T-helper 2 cell treated with Interferon-gamma antibody and Interleukin-4, amounts not matched to agents 5 μg/mL and 100 μg/mL, for 36 hours (primary cell): Measurements from ENCODE around the gene DZIP1.

Experiments
- DNase-seq: peaks from one replicate; pipeline ENCODE4 v3.0.0; 2021; ENCODE audit warnings: low spot score
- H3K27ac Mint-ChIP-seq: one replicate; pipeline ENCODE4 v1.8.0; 2021; ENCODE audit warnings: mild to moderate bottlenecking, mixed read lengths
- H3K27me3 Mint-ChIP-seq: one replicate; pipeline ENCODE4 v1.8.0; 2021; ENCODE audit warnings: low read depth, mixed read lengths
- H3K36me3 Mint-ChIP-seq: one replicate; pipeline ENCODE4 v1.8.0; 2021; ENCODE audit warnings: low read depth, mixed read lengths
- H3K4me1 Mint-ChIP-seq: one replicate; pipeline ENCODE4 v1.8.0; 2021; ENCODE audit warnings: low read depth, mixed read lengths
- H3K4me3 Mint-ChIP-seq: one replicate; pipeline ENCODE4 v1.8.0; 2022; ENCODE audit warnings: mild to moderate bottlenecking, moderate library complexity, mixed read lengths
- H3K9me3 Mint-ChIP-seq: one replicate; pipeline ENCODE4 v1.8.0; 2021; ENCODE audit warnings: mixed read lengths

The DZIP1 gene

DNA sequence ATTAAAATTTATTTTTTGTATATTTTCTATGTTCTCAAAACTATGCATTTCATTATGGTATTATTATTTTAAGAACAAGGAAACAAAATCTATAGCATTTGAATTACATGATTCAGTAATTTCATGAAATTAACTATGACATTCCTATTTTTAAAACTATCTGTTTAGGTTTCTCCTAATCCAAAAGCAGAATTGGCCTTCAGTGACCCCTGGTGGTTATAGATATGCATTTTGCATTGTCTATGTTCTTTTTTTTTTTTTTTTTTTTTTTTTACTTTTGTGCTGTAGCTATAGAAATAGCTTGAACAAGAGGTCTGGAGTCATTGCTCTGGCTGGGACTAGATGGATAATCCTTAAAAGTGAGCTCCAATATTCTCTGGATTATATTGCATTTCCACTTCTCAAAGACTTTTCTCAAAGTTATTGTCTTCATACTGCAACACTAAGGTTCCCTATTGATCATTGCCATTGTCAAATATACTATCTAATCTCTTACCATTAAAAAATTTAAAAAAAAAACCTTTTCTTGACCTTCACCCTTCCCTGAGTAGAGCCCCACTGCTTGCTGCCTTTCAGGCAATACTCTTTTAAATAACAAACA, 16.6 kb upstream of the DZIP1 start:
- H3K27ac Mint-ChIP-seq: no peak overlapping the region
- H3K27me3 Mint-ChIP-seq: peaks cover 29% of the 10 kb centered on the region
- no peak for DNase-seq
- H3K4me1 Mint-ChIP-seq: no peaks in the 10 kb centered on the region
- no peak overlapping the region for H3K4me3 Mint-ChIP-seq
- no peaks in the 10 kb centered on the region for H3K36me3 Mint-ChIP-seq
- peaks cover 11% of the 10 kb centered on the region for H3K9me3 Mint-ChIP-seq

DNA sequence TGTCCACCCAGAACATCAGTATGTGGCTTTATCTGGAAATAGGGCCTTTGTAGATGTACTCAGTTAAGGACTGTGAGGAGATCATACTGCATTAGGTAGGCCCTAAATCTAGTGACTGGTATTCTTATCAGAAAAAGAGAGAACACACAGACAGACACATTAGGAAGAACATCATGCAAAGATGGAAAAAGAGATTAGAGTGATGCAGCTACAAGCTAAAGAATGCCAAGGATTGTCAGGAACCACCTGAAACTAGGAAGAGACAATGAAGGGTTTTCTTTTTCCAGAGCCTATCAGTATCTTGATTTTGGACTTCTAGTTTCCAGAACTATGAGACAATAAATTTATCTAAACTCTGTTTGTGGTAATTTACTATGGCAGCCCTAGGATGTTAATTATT, 15.0 kb upstream of the DZIP1 start:
- Mint-ChIP-seq H3K27me3 (peaks cover 22% of the 10 kb centered on the region), H3K9me3 (peaks cover under 1% of the 10 kb centered on the region), H3K4me1 (no peaks in the 10 kb centered on the region), H3K27ac (no peak overlapping the region), H3K36me3 (no peaks in the 10 kb centered on the region), H3K4me3 (no peak overlapping the region)
- DNase-seq: no peak

DNA sequence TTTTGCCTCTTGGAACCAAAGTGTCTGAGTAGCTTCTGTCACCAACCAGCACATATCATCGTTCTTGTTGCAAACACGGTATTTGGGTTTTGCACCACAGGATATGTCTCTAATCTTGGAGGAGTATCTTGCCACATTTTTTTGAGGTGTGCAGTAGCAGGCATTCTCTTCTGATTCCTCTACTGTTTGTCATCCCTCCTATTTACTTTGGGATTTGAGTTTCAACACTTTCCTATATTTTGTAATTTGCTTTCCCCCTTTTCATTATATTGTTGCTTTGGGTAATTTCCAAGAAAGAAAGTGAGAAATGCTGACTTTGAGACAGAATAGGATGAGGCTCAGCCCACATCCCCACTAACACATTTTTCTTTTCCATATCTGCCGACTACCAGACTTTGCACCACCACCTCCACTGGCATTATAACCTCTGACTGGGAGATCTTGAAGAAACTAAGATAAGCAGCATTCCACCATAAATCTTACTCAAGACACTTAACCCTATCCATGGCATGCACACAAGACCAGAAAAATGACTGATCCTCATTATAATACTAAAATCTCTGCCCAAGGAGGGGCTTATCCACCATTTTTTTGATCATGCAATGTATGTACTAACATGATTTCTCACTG, 12.0 kb upstream of the DZIP1 start:
- no peaks in the 10 kb centered on the region for H3K4me1 Mint-ChIP-seq
- peaks cover 21% of the 10 kb centered on the region for H3K27me3 Mint-ChIP-seq
- no peak overlapping the region for H3K27ac Mint-ChIP-seq
- H3K36me3 Mint-ChIP-seq: no peaks in the 10 kb centered on the region
- H3K9me3 Mint-ChIP-seq: no peaks in the 10 kb centered on the region
- no peak for DNase-seq
- H3K4me3 Mint-ChIP-seq: no peak overlapping the region

DNA sequence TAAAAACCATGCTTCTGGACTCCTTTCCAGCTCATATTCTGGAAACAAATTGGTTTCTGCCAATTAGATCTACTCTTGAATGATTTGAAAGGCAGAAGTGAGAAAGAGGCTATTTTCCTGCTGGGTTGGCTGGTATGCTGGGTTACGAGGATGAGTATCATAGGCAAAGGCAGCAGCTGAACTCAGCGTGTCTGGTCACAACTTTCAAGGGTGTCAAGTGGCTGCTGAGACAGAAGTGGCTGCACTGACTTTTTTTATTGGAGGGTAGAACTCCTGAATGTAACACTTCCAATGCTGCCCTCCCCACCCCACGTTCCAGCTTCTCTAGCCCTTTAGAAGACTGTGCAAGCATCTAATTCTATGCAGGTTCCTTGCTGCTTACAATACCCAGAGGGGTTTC, 8.3 kb upstream of the DZIP1 start:
- no peaks in the 10 kb centered on the region for H3K36me3 Mint-ChIP-seq
- no peak overlapping the region for H3K27ac Mint-ChIP-seq

DNA sequence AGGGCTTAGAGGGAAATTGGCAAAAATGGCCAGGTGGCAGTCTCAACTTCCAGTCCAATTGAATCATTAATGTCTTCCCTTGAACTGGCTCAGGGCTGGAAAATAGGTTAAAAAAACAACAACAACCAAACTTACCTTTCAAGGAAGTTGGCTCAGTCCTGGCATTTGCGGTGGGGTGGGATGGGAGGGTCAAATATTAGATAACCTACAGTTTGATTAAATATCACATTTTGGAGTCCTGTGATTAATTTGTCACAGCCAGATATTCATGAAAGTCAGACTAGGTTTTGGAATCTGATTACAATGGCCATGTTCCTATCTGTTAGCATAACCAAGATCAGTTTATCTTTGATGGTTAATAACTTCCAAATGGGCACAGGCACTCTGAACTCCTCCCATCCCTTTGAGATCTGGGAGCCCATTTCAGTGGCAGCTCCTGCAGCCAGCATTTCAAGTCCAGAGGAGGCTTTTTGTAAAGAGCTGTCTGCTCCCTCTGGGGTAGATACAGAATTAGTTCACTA, 7.8 kb upstream of the DZIP1 start:
- Mint-ChIP-seq H3K9me3 (no peaks in the 10 kb centered on the region), H3K4me3 (no peak overlapping the region)
- no peak for DNase-seq

More for the DNA sequence above, 8.3 kb upstream of the DZIP1 start:
- DNase-seq: no peak
- Mint-ChIP-seq H3K9me3 (no peaks in the 10 kb centered on the region), H3K4me3 (no peak overlapping the region), H3K4me1 (no peaks in the 10 kb centered on the region), H3K27me3 (peaks cover 14% of the 10 kb centered on the region)

DNA sequence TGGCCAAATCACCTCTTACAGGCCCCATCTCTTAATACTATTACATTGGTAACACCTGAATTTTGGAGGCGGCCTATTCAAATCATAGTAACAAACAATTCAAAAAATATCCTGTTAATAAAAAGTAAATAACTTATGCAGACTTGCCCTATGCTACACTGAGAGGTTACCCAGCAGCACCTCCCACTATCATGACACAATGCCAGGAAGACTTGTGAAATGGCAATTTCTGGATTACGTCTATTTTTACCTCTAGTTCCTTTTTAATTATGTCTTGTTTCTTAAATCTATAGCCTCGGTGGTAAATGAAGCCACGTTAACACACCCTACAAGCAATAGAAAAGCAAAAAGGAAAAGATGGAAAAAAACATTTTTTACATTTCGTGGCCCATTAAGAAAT, 6.2 kb upstream of the DZIP1 start:
- DNase-seq: no peak

More for the DNA sequence above, 7.8 kb upstream of the DZIP1 start:
- Mint-ChIP-seq H3K4me1 (no peaks in the 10 kb centered on the region), H3K27ac (no peak overlapping the region), H3K36me3 (no peaks in the 10 kb centered on the region), H3K27me3 (peaks cover 17% of the 10 kb centered on the region)

DNA sequence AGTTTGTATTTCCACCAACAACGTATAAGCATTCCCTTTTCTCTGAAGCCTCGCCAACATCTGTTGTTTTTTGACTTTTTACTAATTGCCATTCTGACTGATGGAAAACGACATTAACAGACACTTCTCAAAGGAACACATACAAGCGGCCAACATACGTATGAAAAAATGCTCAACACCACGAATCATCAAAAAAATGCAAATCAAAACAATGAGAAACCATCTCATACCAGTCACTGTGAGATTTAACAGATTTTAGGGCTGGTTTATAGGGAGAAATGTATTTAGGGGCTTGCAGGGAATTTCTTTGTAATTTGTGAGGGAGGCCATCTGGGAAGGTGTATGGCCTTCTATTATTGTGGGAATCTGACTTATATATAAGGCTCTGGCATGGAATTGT, 2.8 kb upstream of the DZIP1 start:
- no peak overlapping the region for H3K4me3 Mint-ChIP-seq
- H3K36me3 Mint-ChIP-seq: no peaks in the 10 kb centered on the region
- no peaks in the 10 kb centered on the region for H3K9me3 Mint-ChIP-seq
- H3K27me3 Mint-ChIP-seq: peaks cover 39% of the 10 kb centered on the region
- no peak for DNase-seq
- no peak overlapping the region for H3K27ac Mint-ChIP-seq
- H3K4me1 Mint-ChIP-seq: peaks cover 6% of the 10 kb centered on the region

More for the DNA sequence above, 6.2 kb upstream of the DZIP1 start:
- no peak overlapping the region for H3K27ac Mint-ChIP-seq
- H3K4me3 Mint-ChIP-seq: no peak overlapping the region
- H3K36me3 Mint-ChIP-seq: no peaks in the 10 kb centered on the region
- no peaks in the 10 kb centered on the region for H3K4me1 Mint-ChIP-seq
- no peaks in the 10 kb centered on the region for H3K9me3 Mint-ChIP-seq
- H3K27me3 Mint-ChIP-seq: peaks cover 20% of the 10 kb centered on the region

DNA sequence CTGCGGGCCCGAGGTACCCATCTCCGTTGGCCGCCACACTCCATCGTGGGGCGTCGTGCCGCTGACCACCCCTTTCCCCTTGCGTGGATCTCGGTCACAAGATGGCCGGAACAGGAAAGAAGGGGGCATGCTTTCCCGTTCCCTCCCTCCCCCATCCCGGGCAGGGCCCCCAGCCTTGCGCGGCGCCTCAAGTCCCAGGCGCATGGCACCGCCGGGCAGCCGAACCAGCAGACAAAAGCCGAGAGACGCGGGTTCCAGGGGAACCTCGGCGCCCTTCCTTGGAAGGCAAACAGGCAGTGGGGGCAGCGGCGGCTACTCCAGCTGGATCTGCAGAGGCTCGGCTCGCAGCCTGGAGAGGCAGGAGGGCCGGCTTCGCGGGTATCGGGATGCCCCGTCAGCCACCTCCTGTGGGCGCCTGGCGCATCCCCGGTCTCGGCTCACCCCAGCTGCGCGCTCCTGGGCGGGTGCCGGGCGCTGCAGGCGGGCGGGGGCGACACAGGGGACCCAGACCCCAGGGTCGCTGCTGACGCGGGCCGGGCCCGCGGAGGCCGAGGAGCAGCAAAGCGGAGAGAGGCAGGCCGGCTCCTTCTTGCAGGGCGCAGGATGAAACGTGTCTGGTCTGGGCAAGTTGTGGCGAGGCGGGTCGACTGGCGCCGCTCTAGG, 439 bp downstream of the DZIP1 start:
- Mint-ChIP-seq H3K4me3 (no peak overlapping the region), H3K4me1 (peaks cover 6% of the 10 kb centered on the region), H3K9me3 (no peaks in the 10 kb centered on the region), H3K27me3 (peaks cover 46% of the 10 kb centered on the region), H3K36me3 (no peaks in the 10 kb centered on the region), H3K27ac (no peak overlapping the region)
- no peak for DNase-seq

DNA sequence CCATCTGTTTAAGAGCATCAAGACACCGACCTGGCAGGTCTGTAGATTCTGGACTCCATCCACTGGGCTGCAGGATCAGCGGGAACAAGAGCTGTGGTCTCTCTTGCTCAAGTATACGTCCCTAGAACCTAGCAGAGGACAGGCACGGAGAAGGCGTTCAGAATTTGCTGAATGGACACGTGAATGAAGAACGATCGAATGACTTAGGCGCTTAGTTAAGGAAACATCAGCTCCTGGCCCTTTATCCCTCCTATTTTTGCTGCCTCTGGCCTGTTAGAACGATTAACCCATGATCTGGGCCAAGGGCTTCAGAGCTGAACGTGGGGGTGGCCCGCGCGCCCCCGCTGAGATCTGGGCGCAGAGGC, 953 bp downstream of the DZIP1 start:
- Mint-ChIP-seq H3K9me3 (no peaks in the 10 kb centered on the region), H3K27me3 (peaks cover 50% of the 10 kb centered on the region), H3K27ac (no peak overlapping the region), H3K4me3 (peak overlapping the region; percentile 62), H3K36me3 (no peaks in the 10 kb centered on the region), H3K4me1 (peaks cover 6% of the 10 kb centered on the region)
- no peak for DNase-seq

DNA sequence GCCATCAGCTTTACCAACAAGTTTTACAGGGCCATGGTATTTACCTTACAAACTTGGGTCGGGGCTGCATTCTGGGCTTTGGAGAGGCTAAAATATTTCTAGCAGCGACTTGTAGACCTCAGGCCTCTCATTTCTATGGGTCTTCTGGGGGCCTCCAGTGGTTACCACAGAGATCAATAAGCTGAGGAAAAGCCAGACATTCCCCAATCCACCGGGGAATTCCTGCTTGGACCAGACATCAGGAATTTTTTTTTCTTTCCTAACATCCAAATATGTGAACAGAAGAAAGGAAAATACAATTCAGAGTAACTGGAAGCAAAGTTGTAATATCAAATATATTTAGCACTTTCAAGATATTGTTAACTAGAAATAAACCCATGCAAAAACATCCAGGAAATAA, 1.5 kb downstream of the DZIP1 start:
- DNase-seq: no peak
- Mint-ChIP-seq H3K4me3 (no peak overlapping the region), H3K36me3 (no peaks in the 10 kb centered on the region), H3K4me1 (peaks cover 6% of the 10 kb centered on the region), H3K9me3 (no peaks in the 10 kb centered on the region), H3K27ac (no peak overlapping the region), H3K27me3 (peaks cover 50% of the 10 kb centered on the region)

DNA sequence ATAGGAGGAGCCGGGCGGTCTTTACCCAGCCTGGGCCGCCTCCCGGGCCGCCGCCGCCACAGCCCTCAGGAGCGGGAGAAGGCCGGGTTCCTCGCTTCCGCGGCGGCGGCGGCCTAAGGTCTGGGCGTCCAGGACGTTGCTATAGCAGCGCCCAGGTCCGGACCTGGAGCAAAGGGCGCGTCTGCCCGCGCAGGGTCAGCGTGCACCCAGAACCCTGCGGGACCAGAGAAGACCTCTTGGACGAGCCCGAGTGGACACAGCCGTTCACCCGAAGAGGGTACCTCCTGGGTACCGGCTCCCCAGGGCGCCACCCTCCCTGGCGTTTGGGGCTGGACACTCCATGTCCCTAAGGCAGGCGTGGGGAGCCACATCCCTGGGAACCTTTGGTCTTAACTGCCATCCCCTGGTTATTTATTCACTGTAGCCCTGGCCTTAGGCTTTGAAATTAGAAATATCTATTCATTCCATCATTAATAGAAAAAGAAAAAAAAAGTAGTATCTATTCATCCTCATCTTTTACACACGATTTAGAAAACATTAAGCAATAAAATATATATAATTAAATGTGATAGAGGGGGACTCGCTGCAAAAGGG, 2.4 kb downstream of the DZIP1 start:
- H3K27ac Mint-ChIP-seq: no peak overlapping the region
- peaks cover 6% of the 10 kb centered on the region for H3K4me1 Mint-ChIP-seq
- H3K9me3 Mint-ChIP-seq: no peaks in the 10 kb centered on the region
- no peak overlapping the region for H3K4me3 Mint-ChIP-seq
- peaks cover 46% of the 10 kb centered on the region for H3K27me3 Mint-ChIP-seq
- no peaks in the 10 kb centered on the region for H3K36me3 Mint-ChIP-seq
- DNase-seq: no peak

DNA sequence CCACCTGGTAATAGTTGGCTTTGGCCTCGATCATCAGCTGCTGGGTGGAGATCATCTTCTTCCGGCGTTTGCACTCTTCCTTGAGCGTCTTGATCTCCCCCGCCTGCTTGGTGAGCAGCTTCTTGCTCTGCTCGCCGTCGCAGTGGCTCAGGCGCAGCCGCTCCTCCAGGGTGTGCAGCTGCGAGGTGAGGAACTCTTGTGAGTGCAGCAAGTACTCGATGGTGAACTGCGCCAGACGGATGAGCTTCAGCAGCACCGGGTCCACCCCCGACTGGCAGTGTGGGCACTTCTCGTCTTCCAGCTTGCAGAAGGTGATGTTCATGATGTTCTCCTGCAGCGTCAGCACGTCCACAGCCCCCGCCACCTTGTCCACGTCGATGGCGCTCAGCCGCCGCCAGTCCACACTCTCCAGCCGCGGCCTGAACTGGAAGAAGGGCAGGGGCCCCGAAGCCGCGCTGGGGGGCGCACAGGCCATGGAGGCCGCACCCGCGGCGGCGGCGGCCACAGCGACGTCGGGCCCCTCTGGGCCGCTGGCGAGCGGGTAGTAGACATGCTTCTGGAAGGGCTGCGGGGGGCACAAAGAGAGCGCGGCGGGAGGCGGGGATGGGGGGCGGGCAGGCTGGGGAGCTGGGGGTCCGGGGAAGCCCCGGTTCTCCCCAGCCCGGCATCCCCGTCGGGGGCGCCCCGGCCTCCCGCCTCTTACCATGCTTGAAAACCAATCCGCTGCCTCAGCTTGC, 3.0 kb downstream of the DZIP1 start:
- no peaks in the 10 kb centered on the region for H3K36me3 Mint-ChIP-seq
- no peak overlapping the region for H3K4me3 Mint-ChIP-seq
- H3K4me1 Mint-ChIP-seq: peaks cover 11% of the 10 kb centered on the region
- peaks cover 45% of the 10 kb centered on the region for H3K27me3 Mint-ChIP-seq
- H3K27ac Mint-ChIP-seq: no peak overlapping the region
- H3K9me3 Mint-ChIP-seq: no peaks in the 10 kb centered on the region
- DNase-seq: no peak

DNA sequence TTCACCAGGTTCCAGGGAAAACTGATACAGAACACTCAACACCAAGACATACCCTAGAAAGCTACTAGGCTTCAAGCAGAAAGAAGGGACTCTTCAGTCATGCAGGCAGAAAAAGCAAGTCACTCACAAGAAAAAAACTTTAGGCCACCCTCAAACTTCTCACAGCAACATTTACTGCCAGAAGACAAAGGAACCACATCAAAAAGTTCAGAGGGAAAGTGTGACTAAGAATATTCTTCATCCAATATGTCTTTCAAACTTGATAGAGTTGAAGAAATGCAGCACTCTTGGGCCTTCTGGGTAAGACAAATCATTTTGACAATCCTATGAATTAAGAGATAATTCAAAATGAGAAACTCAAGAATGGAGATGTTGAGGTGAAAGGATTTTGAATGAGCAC, 7.7 kb downstream of the DZIP1 start:
- H3K36me3 Mint-ChIP-seq: no peaks in the 10 kb centered on the region
- H3K4me1 Mint-ChIP-seq: peaks cover 5% of the 10 kb centered on the region
- H3K27me3 Mint-ChIP-seq: peaks cover 27% of the 10 kb centered on the region
- no peak for DNase-seq
- H3K27ac Mint-ChIP-seq: no peak overlapping the region
- H3K9me3 Mint-ChIP-seq: no peaks in the 10 kb centered on the region
- H3K4me3 Mint-ChIP-seq: no peak overlapping the region

DNA sequence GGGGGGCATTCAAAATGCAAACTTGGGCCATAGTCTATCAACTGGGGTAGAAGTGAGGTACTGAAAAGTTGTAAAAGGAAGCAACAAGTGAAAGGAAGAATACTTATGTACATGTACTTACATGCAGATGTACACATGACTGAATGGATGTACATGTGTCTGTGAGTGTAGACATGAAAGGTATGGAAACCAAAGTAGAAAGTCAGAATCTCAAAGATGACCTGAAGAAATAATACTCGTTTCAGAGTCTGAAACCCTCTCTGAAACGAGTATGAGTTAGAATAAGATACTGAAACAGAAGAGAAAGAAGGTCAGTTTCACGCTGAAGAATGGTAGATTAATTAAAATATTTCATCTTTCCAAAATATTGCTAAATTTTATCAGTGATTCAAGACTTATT, 13.9 kb downstream of the DZIP1 start:
- Mint-ChIP-seq H3K4me1 (no peaks in the 10 kb centered on the region), H3K27me3 (peaks cover 14% of the 10 kb centered on the region)
- DNase-seq: no peak

More for the DNA sequence above, 13.9 kb downstream of the DZIP1 start:
- H3K36me3 Mint-ChIP-seq: no peaks in the 10 kb centered on the region
- no peak overlapping the region for H3K27ac Mint-ChIP-seq
- no peaks in the 10 kb centered on the region for H3K9me3 Mint-ChIP-seq
- H3K4me3 Mint-ChIP-seq: no peak overlapping the region
